ENCODE measurements around the gene IFIT1.
"Not testable (repeated sequence)": the region's sequence is repeated elsewhere in the genome, so short reads cannot be mapped to it uniquely, and the experiment has no call there.

DNA sequence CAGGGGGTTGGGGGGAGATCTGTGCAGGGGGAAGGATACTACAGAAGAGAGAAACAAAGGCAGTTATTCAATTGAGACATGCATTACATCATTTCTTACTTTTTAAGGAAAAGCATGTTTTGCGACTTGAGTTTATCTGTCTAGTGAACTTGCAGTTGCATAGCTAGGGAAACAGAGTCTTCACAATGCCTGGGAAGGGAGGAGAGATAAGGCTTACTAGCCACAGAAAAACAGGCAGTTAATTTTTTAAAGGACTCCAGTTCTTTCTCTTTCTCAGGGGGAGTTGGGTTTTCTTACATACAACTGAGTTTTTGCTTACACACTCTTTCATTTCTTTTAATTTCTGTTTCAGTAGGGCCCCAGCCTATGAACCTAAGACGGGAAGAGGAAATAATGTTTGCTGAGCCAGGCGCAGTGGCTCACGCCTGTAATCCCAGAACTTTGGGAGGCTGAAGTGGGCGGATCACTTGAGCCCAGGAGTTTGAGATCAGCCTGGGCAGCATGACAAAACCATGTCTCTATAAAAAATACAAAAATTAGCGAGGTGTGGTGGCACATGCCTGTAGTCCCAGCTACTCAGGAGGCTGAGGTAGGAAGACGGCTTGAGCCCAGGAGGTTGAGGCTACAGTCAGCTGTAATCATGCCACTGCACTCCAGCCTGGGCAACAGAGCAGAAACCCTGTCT is 41.6 kb upstream of the IFIT1 start:
- not testable (repeated sequence) for TF ChIP-seq POLR2A (IDR thresholded peaks at IDR 0.05)
- TF ChIP-seq, protein P1, sequence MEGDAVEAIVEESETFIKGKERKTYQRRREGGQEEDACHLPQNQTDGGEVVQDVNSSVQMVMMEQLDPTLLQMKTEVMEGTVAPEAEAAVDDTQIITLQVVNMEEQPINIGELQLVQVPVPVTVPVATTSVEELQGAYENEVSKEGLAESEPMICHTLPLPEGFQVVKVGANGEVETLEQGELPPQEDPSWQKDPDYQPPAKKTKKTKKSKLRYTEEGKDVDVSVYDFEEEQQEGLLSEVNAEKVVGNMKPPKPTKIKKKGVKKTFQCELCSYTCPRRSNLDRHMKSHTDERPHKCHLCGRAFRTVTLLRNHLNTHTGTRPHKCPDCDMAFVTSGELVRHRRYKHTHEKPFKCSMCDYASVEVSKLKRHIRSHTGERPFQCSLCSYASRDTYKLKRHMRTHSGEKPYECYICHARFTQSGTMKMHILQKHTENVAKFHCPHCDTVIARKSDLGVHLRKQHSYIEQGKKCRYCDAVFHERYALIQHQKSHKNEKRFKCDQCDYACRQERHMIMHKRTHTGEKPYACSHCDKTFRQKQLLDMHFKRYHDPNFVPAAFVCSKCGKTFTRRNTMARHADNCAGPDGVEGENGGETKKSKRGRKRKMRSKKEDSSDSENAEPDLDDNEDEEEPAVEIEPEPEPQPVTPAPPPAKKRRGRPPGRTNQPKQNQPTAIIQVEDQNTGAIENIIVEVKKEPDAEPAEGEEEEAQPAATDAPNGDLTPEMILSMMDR (IDR thresholded peaks at IDR 0.05) = not testable (repeated sequence)

All from uterus (tissue), 2 donors.